ENCODE results near the gene PARL.

PARL gene

DNA sequence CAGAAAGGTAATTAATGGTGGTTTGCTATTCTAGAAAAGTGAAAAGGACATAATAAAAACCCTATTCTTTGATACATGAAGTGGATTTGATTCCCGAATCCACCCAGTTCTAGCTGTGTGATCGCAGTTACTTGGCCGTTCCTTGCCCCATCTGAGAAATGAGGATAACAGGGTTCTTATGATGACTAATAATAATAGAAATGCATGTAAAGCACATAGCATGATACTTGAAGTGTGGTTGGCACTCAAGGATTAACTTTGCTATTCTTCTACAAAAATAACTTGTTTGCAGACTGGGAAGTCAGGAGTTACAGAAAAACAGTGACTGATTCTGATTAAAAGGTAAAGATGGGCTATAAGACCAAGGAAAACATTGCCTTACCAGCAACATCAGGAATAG lies 26.8 kb downstream of the PARL start:
- Histone ChIP-seq H3K9ac (ENCODE audit: low read depth, low read length) (no peak overlapping the region), H3K4me1 (ENCODE audit: control insufficient read depth, insufficient read depth, low read length) (no peaks in the 10 kb centered on the region), H3K4me3 (ENCODE audit: low read depth, low read length) (no peak overlapping the region), H3K27ac (ENCODE audit: low read depth, low read length) (no peak overlapping the region), H3K27me3 (ENCODE audit: control insufficient read depth, insufficient read depth, low read length) (no peaks in the 10 kb centered on the region), H3K36me3 (ENCODE audit: control insufficient read depth, insufficient read depth, low read length) (peaks cover 84% of the 10 kb centered on the region), H3K9me3 (ENCODE audit: control insufficient read depth, insufficient read depth, low read length) (no peaks in the 10 kb centered on the region)

DNA sequence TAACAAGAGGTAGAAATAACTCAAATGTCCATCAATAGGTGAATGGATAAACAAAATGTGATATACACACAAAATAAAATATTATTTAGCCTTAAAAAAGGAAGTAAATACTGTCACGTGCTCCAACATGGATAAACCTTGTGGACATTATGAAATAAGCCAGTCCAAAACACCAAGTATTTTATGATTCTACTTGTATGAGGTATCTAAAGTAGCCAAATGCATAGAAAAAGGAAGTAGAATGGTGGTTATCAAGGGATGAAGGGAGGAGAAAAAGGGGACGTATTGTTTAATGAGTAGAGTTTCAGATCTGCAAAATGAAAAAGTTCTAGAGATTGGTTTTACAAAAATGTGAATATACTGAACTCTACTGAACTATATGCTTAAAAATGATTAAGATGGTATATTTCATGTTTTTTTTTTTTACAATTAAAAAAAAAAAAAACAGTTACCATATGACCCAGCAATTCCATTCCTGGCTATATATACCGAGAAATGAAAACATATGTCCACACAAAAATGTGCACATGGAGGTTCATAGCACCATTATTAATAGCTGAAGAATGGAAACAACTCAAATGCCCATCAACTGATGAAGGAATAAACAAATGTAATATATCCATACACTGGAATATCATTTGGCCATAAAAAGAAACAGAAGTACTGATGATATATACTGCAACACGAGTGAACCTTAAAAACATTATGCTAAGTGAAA lies 30.2 kb downstream of the PARL start:
- no peak overlapping the region for H3K27ac ChIP-seq (ENCODE audit: low read depth, low read length)
- H3K4me3 ChIP-seq (ENCODE audit: low read depth, low read length): no peak overlapping the region
- no peak overlapping the region for H3K9ac ChIP-seq (ENCODE audit: low read depth, low read length)
- H3K27me3 ChIP-seq (ENCODE audit: control insufficient read depth, insufficient read depth, low read length): no peaks in the 10 kb centered on the region
- no peaks in the 10 kb centered on the region for H3K4me1 ChIP-seq (ENCODE audit: control insufficient read depth, insufficient read depth, low read length)
- H3K36me3 ChIP-seq (ENCODE audit: control insufficient read depth, insufficient read depth, low read length): peaks cover 82% of the 10 kb centered on the region
- no peaks in the 10 kb centered on the region for H3K9me3 ChIP-seq (ENCODE audit: control insufficient read depth, insufficient read depth, low read length)

DNA sequence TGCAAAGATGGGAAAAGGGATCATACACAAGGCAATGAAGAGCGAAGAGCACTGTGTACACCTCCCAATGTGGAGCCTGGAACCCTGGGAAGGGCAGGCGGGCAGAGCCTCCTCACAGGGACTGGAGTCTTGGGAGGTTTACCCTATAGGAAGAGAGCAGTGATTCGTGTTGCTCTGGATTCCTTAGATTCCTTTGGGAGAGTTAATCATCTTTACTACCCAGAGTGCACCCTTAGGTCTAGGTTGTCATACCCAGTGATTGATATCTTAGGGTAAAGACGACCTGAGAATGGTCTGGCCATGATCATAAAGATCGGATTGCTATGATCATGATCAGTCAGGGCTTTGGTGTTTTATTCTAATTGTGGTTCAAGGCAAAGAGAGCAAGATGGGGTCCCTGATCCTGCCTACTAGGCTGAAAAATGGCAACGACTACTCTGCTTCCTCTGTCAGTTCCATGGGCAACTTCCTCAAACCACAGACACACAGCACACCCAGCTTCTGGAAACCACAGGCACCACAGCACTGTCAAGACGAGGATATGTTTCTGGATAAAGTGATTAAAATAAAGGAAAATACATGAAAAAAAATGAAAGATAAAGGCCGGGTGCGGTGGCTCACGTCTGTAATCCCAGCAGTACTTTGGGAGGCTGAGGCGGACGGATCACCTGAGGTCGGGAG lies 38.9 kb downstream of the PARL start:
- H3K9me3 ChIP-seq (ENCODE audit: control insufficient read depth, insufficient read depth, low read length): no peaks in the 10 kb centered on the region

DNA sequence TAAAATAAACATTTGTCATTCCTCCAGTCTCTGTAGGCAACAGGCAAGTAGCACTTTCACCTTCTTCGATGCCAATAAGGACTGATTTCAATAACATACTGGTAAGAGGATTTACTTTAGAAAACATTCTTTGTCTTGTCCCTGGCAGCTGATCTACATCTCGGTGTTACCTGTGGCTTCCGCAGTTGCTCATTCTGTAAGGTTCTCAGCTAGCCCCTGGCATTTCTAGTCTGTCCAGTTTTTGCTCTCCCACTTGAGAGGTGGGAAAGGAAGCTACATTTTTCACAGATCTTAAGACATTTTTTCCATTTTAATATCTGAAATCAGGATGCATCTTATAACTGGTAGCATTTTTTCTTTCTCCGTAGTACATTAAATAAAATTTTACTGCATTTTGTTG lies 39.6 kb downstream of the PARL start:
- H3K27me3 ChIP-seq (ENCODE audit: control insufficient read depth, insufficient read depth, low read length): no peaks in the 10 kb centered on the region
- no peak overlapping the region for H3K4me3 ChIP-seq (ENCODE audit: low read depth, low read length)
- H3K9ac ChIP-seq (ENCODE audit: low read depth, low read length): no peak overlapping the region
- no peaks in the 10 kb centered on the region for H3K4me1 ChIP-seq (ENCODE audit: control insufficient read depth, insufficient read depth, low read length)
- peaks cover 88% of the 10 kb centered on the region for H3K36me3 ChIP-seq (ENCODE audit: control insufficient read depth, insufficient read depth, low read length)
- H3K9me3 ChIP-seq (ENCODE audit: control insufficient read depth, insufficient read depth, low read length): no peaks in the 10 kb centered on the region
- no peak overlapping the region for H3K27ac ChIP-seq (ENCODE audit: low read depth, low read length)

More for the DNA sequence above, 38.9 kb downstream of the PARL start:
- H3K27me3 ChIP-seq (ENCODE audit: control insufficient read depth, insufficient read depth, low read length): no peaks in the 10 kb centered on the region
- no peak overlapping the region for H3K9ac ChIP-seq (ENCODE audit: low read depth, low read length)
- no peak overlapping the region for H3K27ac ChIP-seq (ENCODE audit: low read depth, low read length)
- H3K4me3 ChIP-seq (ENCODE audit: low read depth, low read length): no peak overlapping the region
- H3K36me3 ChIP-seq (ENCODE audit: control insufficient read depth, insufficient read depth, low read length): peaks cover 89% of the 10 kb centered on the region
- no peaks in the 10 kb centered on the region for H3K4me1 ChIP-seq (ENCODE audit: control insufficient read depth, insufficient read depth, low read length)

DNA sequence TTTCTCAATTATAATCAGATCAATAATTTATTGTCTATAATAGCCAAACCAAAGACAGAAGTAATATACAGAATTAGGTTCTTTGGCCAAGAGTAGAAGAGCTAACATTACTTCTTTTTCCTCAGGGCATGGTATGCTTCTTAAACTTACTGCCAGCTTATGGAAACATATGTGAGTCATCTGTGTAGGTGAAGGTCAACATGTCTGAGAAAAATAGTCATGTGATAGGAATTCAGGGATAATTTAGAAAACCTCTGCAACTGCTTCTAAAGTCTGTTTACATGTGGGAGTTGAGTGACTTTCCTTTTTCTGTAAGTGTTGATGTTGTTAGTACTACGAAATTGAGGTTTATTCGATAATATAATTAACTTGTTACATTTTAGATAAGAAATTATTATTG lies 40.1 kb downstream of the PARL start:
- no peaks in the 10 kb centered on the region for H3K4me1 ChIP-seq (ENCODE audit: control insufficient read depth, insufficient read depth, low read length)
- H3K9ac ChIP-seq (ENCODE audit: low read depth, low read length): no peak overlapping the region
- no peak overlapping the region for H3K4me3 ChIP-seq (ENCODE audit: low read depth, low read length)
- no peaks in the 10 kb centered on the region for H3K9me3 ChIP-seq (ENCODE audit: control insufficient read depth, insufficient read depth, low read length)
- no peaks in the 10 kb centered on the region for H3K27me3 ChIP-seq (ENCODE audit: control insufficient read depth, insufficient read depth, low read length)
- H3K27ac ChIP-seq (ENCODE audit: low read depth, low read length): no peak overlapping the region
- peaks cover 88% of the 10 kb centered on the region for H3K36me3 ChIP-seq (ENCODE audit: control insufficient read depth, insufficient read depth, low read length)

DNA sequence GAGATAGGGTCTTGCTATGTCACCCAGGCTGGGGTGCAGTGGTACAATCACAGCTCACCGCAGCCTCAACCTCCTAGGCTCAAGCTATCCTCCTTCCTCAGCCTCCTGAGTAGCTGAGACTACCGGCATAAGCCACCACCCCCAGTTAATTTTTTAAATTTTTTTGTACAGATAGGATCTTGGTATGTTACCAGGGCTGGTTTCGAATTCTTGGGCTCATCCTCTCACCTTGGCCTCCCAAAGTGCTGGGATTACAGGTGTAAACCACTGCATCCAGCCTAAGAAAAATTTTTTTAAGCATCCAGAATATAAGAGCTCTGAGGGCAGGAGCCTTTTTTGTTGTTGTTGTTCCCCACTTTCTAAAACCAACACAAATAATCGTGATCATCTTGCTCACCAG lies 44.9 kb downstream of the PARL start:
- H3K4me3 ChIP-seq (ENCODE audit: low read depth, low read length): no peak overlapping the region

DNA sequence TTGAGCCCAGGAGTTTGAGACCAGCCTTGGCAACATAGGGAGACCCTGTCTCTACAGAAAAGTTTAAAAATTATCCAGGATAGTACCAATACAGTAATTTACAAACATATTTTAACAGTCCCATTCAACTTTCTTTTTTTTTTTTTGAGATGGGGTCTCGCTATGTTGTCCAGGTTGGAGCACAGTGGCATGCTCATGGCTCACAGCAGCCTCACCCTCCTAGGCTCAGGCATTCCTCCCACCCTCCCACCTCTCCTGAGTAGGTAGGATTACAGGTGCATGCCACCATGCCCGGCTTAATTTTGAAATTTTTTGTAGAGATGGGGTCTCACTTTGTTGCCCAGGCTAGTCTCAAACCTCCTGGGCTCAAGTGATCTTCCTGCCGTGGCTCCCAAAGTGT lies 46.8 kb downstream of the PARL start:
- H3K36me3 ChIP-seq (ENCODE audit: control insufficient read depth, insufficient read depth, low read length): peaks cover 84% of the 10 kb centered on the region
- no peak overlapping the region for H3K9ac ChIP-seq (ENCODE audit: low read depth, low read length)
- no peak overlapping the region for H3K4me3 ChIP-seq (ENCODE audit: low read depth, low read length)
- H3K27me3 ChIP-seq (ENCODE audit: control insufficient read depth, insufficient read depth, low read length): no peaks in the 10 kb centered on the region
- no peaks in the 10 kb centered on the region for H3K9me3 ChIP-seq (ENCODE audit: control insufficient read depth, insufficient read depth, low read length)
- no peaks in the 10 kb centered on the region for H3K4me1 ChIP-seq (ENCODE audit: control insufficient read depth, insufficient read depth, low read length)
- no peak overlapping the region for H3K27ac ChIP-seq (ENCODE audit: low read depth, low read length)

More for the DNA sequence above, 44.9 kb downstream of the PARL start:
- H3K27ac ChIP-seq (ENCODE audit: low read depth, low read length): no peak overlapping the region
- H3K9ac ChIP-seq (ENCODE audit: low read depth, low read length): no peak overlapping the region
- H3K4me1 ChIP-seq (ENCODE audit: control insufficient read depth, insufficient read depth, low read length): no peaks in the 10 kb centered on the region
- H3K27me3 ChIP-seq (ENCODE audit: control insufficient read depth, insufficient read depth, low read length): no peaks in the 10 kb centered on the region
- H3K36me3 ChIP-seq (ENCODE audit: control insufficient read depth, insufficient read depth, low read length): peaks cover 85% of the 10 kb centered on the region
- H3K9me3 ChIP-seq (ENCODE audit: control insufficient read depth, insufficient read depth, low read length): no peaks in the 10 kb centered on the region

DNA sequence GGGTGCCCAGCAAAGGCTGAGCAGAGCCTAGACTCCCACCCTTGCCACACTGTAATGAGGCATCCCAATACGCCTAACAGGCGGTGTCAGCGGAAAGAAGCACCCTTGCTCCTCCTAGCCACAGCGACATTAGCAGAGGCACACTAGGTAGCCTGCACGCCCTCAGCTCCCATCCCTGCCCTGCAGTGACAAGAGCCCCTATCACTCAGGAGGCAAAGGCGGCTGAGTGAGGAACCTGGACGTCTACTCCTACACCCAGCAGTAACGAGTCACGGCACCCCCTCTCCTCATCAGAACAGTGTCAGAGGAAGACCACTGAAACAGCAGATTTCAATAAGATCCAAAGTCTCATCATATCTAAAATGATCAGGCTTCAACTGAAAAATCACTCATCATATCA lies 47.3 kb downstream of the PARL start:
- Histone ChIP-seq H3K9ac (ENCODE audit: low read depth, low read length) (no peak overlapping the region), H3K36me3 (ENCODE audit: control insufficient read depth, insufficient read depth, low read length) (peaks cover 85% of the 10 kb centered on the region), H3K27ac (ENCODE audit: low read depth, low read length) (no peak overlapping the region), H3K9me3 (ENCODE audit: control insufficient read depth, insufficient read depth, low read length) (no peaks in the 10 kb centered on the region), H3K4me3 (ENCODE audit: low read depth, low read length) (no peak overlapping the region), H3K4me1 (ENCODE audit: control insufficient read depth, insufficient read depth, low read length) (no peaks in the 10 kb centered on the region), H3K27me3 (ENCODE audit: control insufficient read depth, insufficient read depth, low read length) (no peaks in the 10 kb centered on the region)

DNA sequence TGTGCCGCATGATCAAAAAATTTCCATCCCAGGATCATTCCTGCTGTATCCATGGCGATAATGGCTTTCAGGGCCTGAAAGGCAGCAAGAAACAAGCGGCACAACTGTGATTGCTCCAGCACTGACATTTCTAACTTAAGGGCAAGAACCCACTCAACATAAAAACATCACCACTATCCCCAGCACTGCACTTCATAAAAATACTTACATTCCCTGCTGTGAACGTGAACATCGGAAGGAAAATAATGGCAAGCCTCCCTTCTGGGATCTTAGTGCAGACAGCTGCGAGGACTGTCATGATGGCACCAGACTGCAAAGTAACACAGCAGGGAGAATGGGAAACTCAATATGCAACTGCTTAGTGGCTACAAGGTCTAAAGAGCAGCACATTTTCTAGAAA lies 51.2 kb downstream of the PARL start:
- Histone ChIP-seq H3K4me1 (ENCODE audit: control insufficient read depth, insufficient read depth, low read length) (no peaks in the 10 kb centered on the region), H3K4me3 (ENCODE audit: low read depth, low read length) (no peak overlapping the region), H3K27ac (ENCODE audit: low read depth, low read length) (no peak overlapping the region), H3K27me3 (ENCODE audit: control insufficient read depth, insufficient read depth, low read length) (no peaks in the 10 kb centered on the region), H3K36me3 (ENCODE audit: control insufficient read depth, insufficient read depth, low read length) (peaks cover 80% of the 10 kb centered on the region), H3K9ac (ENCODE audit: low read depth, low read length) (no peak overlapping the region), H3K9me3 (ENCODE audit: control insufficient read depth, insufficient read depth, low read length) (no peaks in the 10 kb centered on the region)

DNA sequence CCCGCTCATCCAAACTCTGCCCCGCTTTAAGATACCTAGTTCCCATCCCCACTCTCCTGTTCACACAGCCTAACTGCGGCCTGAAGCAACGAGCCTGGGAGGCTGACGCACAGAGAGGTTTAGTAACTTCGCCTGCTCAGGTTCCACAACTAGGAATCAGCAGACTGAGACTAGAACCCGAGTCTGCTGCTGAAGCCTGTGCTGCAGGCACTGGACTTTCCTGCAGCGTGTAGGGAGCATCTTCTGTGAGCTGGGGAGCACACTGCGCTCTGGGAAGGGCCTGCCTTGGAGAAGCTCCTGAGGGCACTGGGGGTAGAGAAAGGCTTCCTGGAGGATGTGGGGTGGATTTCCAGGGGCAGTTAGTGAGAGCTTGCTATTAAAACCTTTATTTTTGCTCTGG lies 54.5 kb downstream of the PARL start:
- H3K27me3 ChIP-seq (ENCODE audit: control insufficient read depth, insufficient read depth, low read length): no peaks in the 10 kb centered on the region
- no peak overlapping the region for H3K27ac ChIP-seq (ENCODE audit: low read depth, low read length)
- H3K9me3 ChIP-seq (ENCODE audit: control insufficient read depth, insufficient read depth, low read length): no peaks in the 10 kb centered on the region
- H3K4me1 ChIP-seq (ENCODE audit: control insufficient read depth, insufficient read depth, low read length): no peaks in the 10 kb centered on the region
- no peak overlapping the region for H3K4me3 ChIP-seq (ENCODE audit: low read depth, low read length)
- peaks cover 63% of the 10 kb centered on the region for H3K36me3 ChIP-seq (ENCODE audit: control insufficient read depth, insufficient read depth, low read length)
- H3K9ac ChIP-seq (ENCODE audit: low read depth, low read length): no peak overlapping the region

DNA sequence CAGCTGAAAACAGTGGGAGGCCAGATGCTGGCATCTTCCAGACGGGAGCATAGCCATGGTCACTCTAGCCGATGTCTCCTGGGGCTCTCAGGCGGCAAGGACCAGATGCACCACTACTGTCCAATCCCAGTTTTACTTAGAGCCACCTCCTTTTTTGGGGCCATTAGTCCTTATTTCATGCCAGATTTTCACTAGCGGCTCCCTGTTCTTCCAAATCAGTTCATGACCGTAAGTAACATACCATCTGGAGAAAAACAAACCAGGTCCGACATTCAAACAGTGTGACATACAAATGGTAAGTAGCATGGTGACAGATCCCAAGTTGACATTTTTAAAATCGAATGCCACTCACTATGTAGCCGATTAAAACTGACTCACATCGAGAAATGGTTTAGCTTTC lies 55.2 kb downstream of the PARL start:
- Histone ChIP-seq H3K36me3 (ENCODE audit: control insufficient read depth, insufficient read depth, low read length) (peaks cover 57% of the 10 kb centered on the region), H3K4me3 (ENCODE audit: low read depth, low read length) (no peak overlapping the region), H3K9ac (ENCODE audit: low read depth, low read length) (no peak overlapping the region), H3K27me3 (ENCODE audit: control insufficient read depth, insufficient read depth, low read length) (no peaks in the 10 kb centered on the region), H3K9me3 (ENCODE audit: control insufficient read depth, insufficient read depth, low read length) (no peaks in the 10 kb centered on the region), H3K27ac (ENCODE audit: low read depth, low read length) (no peak overlapping the region), H3K4me1 (ENCODE audit: control insufficient read depth, insufficient read depth, low read length) (peaks cover 1% of the 10 kb centered on the region; the same call in 1 of the 2 replicates)

All from HUES48 (cell line).